MCF 10A (cell line): ENCODE results near the gene SEC14L3. TPM values are rescaled to one million over a fixed set of nuclear protein-coding genes. Genes with fewer than 3 reads are reported as not detected.
A peak's percentile ranks its signal among the peaks of the same experiment; 100 is the strongest.

Source experiments
- BruUV-seq: library from RNA; stranded (reverse); fragments of 400-500 nt; replicated peaks from 2 replicates; lab custom pipeline; 2021; lab: Mats Ljungman, UMichigan
- CTCF ChIA-PET: fragments of 300-600 bp; sonication (Branson Sonifier 250); formaldehyde crosslinking; extraction: SDS; loops from one replicate; lab custom pipeline; 2021; ENCODE audit warnings: antibody characterized with exemption, inconsistent platforms; lab: Yijun Ruan, JAX
- POLR2A ChIA-PET: fragments of 300-600, 350-650 bp; sonication (Branson Sonifier 250); formaldehyde crosslinking; extraction: SDS; loops from one replicate; lab custom pipeline; 2020; ENCODE audit warnings: antibody characterized with exemption, inconsistent platforms; lab: Yijun Ruan, JAX
- DNase-seq: peaks from one replicate; pipeline ENCODE4 v3.0.0-alpha.2; 2018; ENCODE audit not compliant: unreplicated experiment
- H3K27ac Mint-ChIP-seq: one replicate; pipeline ENCODE4 v1.8.0; 2022; ENCODE audit warnings: mild to moderate bottlenecking, low read depth, mixed read lengths; ENCODE audit not compliant: unreplicated experiment
- H3K27me3 Mint-ChIP-seq: one replicate; pipeline ENCODE4 v1.8.0; 2022; ENCODE audit warnings: mixed read lengths; ENCODE audit not compliant: insufficient read depth, unreplicated experiment
- H3K36me3 Mint-ChIP-seq: one replicate; pipeline ENCODE4 v1.8.0; 2022; ENCODE audit warnings: mild to moderate bottlenecking, moderate library complexity, mixed read lengths; ENCODE audit not compliant: insufficient read depth, unreplicated experiment
- H3K4me1 Mint-ChIP-seq: one replicate; pipeline ENCODE4 v1.8.0; 2022; ENCODE audit warnings: mixed read lengths; ENCODE audit not compliant: insufficient read depth, unreplicated experiment
- H3K4me3 Mint-ChIP-seq: one replicate; pipeline ENCODE4 v1.8.0; 2022; ENCODE audit warnings: mild to moderate bottlenecking, moderate library complexity, mixed read lengths; ENCODE audit not compliant: unreplicated experiment
- H3K9me3 Mint-ChIP-seq: one replicate; pipeline ENCODE4 v1.8.0; 2022; ENCODE audit warnings: mixed read lengths; ENCODE audit not compliant: unreplicated experiment
- intact Hi-C: fragments of 100-400 bp; cut with micrococcal nuclease; formaldehyde crosslinking; loops from 2 replicates; pipeline ENCODE4 v1.14.1; 2022
- total RNA-seq: library from RNA; stranded (reverse); gene quantifications from 2 replicates; pipeline ENCODE4 v1.2.3, GENCODE V29; 2022
- TF ChIP-seq, protein P1 (sequence below): fragments of 200-600 bp; IDR thresholded peaks from one replicate; pipeline ENCODE4 v1.8.0; 2022; ENCODE audit warnings: antibody characterized with exemption, mild to moderate bottlenecking; ENCODE audit not compliant: unreplicated experiment

SEC14L3 gene
- total RNA-seq, 1 experiment from 2014 or later, result not detected

- H3K27me3 Mint-ChIP-seq, result peaks cover 15% of the 10 kb centered on the region
- H3K27ac Mint-ChIP-seq, result no peak overlapping the region
- H3K36me3 Mint-ChIP-seq, result no peaks in the 10 kb centered on the region
- intact Hi-C loops, result loop anchor here (1.0 kb wide), 1 partner anchor 40 kb away; no protein-coding TSS in a partner anchor
- H3K4me3 Mint-ChIP-seq, result no peak overlapping the region
- no peaks in the 10 kb centered on the region for H3K9me3 Mint-ChIP-seq
- peak; percentile 64 for DNase-seq
- TF ChIP-seq, protein P1, sequence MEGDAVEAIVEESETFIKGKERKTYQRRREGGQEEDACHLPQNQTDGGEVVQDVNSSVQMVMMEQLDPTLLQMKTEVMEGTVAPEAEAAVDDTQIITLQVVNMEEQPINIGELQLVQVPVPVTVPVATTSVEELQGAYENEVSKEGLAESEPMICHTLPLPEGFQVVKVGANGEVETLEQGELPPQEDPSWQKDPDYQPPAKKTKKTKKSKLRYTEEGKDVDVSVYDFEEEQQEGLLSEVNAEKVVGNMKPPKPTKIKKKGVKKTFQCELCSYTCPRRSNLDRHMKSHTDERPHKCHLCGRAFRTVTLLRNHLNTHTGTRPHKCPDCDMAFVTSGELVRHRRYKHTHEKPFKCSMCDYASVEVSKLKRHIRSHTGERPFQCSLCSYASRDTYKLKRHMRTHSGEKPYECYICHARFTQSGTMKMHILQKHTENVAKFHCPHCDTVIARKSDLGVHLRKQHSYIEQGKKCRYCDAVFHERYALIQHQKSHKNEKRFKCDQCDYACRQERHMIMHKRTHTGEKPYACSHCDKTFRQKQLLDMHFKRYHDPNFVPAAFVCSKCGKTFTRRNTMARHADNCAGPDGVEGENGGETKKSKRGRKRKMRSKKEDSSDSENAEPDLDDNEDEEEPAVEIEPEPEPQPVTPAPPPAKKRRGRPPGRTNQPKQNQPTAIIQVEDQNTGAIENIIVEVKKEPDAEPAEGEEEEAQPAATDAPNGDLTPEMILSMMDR, result peak; percentile 96
- ChIA-PET POLR2A (interaction anchor here (0.5 to 1.4 kb wide), 2 partner anchors 94 to 355 kb away, joined by 3 to 4 read pairs; no protein-coding TSS in a partner anchor), CTCF (interaction anchor here (0.6 to 4.8 kb wide), 37 partner anchors 8 to 708 kb away, joined by 3 to 58 read pairs (median 4); partner anchors contain the start of genes MTFP1 and SEC14L2)
- H3K4me1 Mint-ChIP-seq, result peaks cover 8% of the 10 kb centered on the region
- BruUV-seq, result no TSS peak
Observed at GRCh38 chr22:30485362-30485988, 13.7 kb upstream of the SEC14L3 start.

DNA sequence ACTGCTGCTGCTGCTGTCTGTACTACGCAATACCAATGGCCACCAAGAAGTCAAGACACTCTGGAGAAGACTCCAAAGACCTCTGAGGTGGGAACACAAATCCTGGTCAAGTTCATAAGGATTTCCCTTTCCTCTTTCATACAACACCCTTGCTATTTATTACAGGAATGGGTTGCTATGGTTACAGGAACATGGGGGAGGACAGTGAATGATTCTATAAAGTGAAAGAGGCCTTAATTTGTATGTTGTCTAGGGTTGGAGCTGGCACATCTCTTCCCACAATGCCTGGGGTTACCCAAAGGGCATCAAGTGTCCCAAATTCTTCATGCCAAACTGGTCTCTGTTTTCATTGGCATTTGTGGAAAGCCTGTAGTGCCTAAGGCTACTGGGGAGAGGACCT, 11.4 kb upstream of the SEC14L3 start:
- intact Hi-C loops, result no loop called here
- Mint-ChIP-seq H3K4me1 (peaks cover 8% of the 10 kb centered on the region), H3K4me3 (no peak overlapping the region)

DNA sequence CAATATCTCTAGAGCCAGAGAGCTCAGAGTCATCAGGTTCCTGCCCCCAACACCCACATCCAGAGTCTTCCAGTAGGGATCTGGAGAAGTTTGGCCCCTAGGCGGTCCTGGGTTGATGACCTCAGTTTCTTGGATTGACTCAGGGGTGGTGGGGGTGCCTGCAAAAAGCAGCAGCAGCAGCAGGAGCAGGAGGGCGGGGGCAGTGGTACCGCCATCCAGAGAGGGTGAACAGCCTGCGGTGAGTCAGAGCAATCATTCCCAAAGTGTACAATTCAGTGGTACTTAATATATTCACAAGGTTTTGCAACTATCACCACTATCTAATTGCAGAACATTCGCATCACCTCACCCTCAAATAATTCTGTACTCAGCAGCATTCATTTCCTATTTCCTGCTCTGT, 9.9 kb upstream of the SEC14L3 start:
- no TSS peak for BruUV-seq
- CTCF ChIA-PET, result interaction anchor here (2.0 kb wide), 1 partner anchor 36 kb away, joined by 5 read pairs; no protein-coding TSS in a partner anchor
- Mint-ChIP-seq H3K36me3 (no peaks in the 10 kb centered on the region), H3K4me3 (no peak overlapping the region), H3K27me3 (no peaks in the 10 kb centered on the region), H3K27ac (no peak overlapping the region), H3K9me3 (no peaks in the 10 kb centered on the region), H3K4me1 (peaks cover 8% of the 10 kb centered on the region)
- TF ChIP-seq, protein P1, result no peak
- intact Hi-C loops, result no loop called here
- POLR2A ChIA-PET, result no interaction called here
- DNase-seq, result peak; percentile 5

More for the DNA sequence above, 11.4 kb upstream of the SEC14L3 start:
- H3K9me3 Mint-ChIP-seq, result no peaks in the 10 kb centered on the region
- POLR2A ChIA-PET, result interaction anchor here (0.6 kb wide), 1 partner anchor 30 kb away, joined by 3 read pairs; no protein-coding TSS in a partner anchor
- BruUV-seq, result no TSS peak
- no peak for DNase-seq
- no peaks in the 10 kb centered on the region for H3K27me3 Mint-ChIP-seq
- TF ChIP-seq, protein P1, result no peak
- CTCF ChIA-PET, result interaction anchor here (0.8 to 4.8 kb wide), 6 partner anchors 9 to 272 kb away, joined by 3 to 58 read pairs (median 18); no protein-coding TSS in a partner anchor
- no peaks in the 10 kb centered on the region for H3K36me3 Mint-ChIP-seq
- H3K27ac Mint-ChIP-seq, result no peak overlapping the region

DNA sequence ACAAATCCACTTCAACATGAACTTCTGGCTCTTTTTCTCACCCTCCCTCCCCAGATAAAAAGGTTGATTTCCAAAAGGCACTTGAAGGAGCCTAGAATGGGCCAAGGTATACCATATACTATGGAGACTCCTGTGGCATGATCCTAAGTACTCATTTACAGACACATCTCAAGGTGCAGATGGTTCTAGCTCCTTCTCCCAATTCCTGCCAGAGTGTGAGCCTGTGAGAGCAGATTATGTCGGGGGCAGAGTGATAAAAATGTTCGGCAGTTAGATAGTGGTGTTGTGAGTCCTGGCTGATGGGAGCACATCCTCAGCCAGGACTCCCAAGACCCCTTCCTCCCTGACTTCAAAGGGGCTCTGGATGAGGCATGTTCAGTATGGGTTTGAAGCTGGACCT, 8.2 kb upstream of the SEC14L3 start:
- Mint-ChIP-seq H3K27ac (no peak overlapping the region), H3K9me3 (no peaks in the 10 kb centered on the region), H3K4me3 (no peak overlapping the region), H3K27me3 (no peaks in the 10 kb centered on the region), H3K4me1 (peaks cover 8% of the 10 kb centered on the region), H3K36me3 (no peaks in the 10 kb centered on the region)
- BruUV-seq, result no TSS peak
- DNase-seq, result no peak
- ChIA-PET POLR2A (no interaction called here), CTCF (interaction anchor here (0.6 to 2.0 kb wide), 4 partner anchors 21 to 93 kb away, joined by 3 to 5 read pairs (median 3); partner anchors contain the start of gene RNF215)
- TF ChIP-seq, protein P1, result no peak
- intact Hi-C loops, result no loop called here
